ENCODE measurements around the gene PAPPA2.

DNA sequence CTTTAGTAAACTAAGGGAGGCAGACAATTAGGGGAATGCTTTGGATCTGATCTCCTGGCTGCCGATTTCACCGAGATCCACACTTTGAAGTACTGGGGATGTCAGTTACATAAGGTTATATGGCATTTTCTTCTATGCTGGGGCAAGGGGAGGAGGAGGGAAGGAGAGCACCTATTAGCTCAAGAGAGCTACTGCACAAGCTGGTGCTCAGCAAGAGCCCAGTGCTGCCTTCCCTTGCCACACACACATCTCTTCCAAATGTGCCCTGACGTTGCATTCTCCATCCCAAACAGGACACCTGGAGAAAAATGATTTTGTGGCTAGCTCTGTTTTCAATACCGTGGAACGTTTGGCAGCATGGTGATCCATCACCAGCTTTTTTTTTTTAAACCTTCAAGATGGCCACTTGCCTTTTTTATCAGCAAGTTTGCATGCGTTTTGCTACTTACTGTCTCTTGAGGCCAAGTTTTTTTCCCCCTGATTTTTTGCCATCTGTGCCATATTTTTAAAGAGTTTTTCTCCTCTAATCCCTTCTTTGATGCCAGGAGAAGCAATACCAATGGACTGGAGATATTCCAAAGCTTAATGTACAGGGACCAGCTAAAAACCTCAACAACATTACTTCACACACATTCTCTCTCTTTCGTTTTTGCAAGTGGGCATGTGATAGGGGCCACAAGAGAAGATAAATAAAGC, 66.6 kb downstream of the PAPPA2 start:
- no peak for TF ChIP-seq POLR2A (IDR thresholded peaks at IDR 0.05; ENCODE audit: control extremely low read depth in 1 of 2, low read depth in 2 of 2, low read length in 2 of 2)
- TF ChIP-seq, protein P1, sequence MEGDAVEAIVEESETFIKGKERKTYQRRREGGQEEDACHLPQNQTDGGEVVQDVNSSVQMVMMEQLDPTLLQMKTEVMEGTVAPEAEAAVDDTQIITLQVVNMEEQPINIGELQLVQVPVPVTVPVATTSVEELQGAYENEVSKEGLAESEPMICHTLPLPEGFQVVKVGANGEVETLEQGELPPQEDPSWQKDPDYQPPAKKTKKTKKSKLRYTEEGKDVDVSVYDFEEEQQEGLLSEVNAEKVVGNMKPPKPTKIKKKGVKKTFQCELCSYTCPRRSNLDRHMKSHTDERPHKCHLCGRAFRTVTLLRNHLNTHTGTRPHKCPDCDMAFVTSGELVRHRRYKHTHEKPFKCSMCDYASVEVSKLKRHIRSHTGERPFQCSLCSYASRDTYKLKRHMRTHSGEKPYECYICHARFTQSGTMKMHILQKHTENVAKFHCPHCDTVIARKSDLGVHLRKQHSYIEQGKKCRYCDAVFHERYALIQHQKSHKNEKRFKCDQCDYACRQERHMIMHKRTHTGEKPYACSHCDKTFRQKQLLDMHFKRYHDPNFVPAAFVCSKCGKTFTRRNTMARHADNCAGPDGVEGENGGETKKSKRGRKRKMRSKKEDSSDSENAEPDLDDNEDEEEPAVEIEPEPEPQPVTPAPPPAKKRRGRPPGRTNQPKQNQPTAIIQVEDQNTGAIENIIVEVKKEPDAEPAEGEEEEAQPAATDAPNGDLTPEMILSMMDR (IDR thresholded peaks at IDR 0.05; ENCODE audit: control extremely low read depth in 1 of 3, insufficient read depth in 1 of 3, low read depth in 1 of 3, low read length in 3 of 3), result no peak
- no peak for TF ChIP-seq SIX5 (IDR thresholded peaks at IDR 0.05; ENCODE audit: low read depth, low read length)
- no peak for TF ChIP-seq EZH2 (IDR thresholded peaks at IDR 0.05; ENCODE audit: low read depth, low read length, severe bottlenecking)
- no peak for TF ChIP-seq TBP (IDR thresholded peaks at IDR 0.05; ENCODE audit: low read depth, low read length)
- no peak for TF ChIP-seq JUND (IDR thresholded peaks at IDR 0.05; ENCODE audit: low read length)
- TF ChIP-seq, protein P2, sequence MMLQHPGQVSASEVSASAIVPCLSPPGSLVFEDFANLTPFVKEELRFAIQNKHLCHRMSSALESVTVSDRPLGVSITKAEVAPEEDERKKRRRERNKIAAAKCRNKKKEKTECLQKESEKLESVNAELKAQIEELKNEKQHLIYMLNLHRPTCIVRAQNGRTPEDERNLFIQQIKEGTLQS (IDR thresholded peaks at IDR 0.05; ENCODE audit: insufficient read depth, low read depth, low read length), result no peak
